ENCODE results near the gene POMT2. TPM values are rescaled to one million over a fixed set of nuclear protein-coding genes. Genes with fewer than 3 reads are reported as not detected.

Gene POMT2
- total RNA-seq, 2 donors from 2014 or later, result 9.7 to 11.5 TPM

DNA sequence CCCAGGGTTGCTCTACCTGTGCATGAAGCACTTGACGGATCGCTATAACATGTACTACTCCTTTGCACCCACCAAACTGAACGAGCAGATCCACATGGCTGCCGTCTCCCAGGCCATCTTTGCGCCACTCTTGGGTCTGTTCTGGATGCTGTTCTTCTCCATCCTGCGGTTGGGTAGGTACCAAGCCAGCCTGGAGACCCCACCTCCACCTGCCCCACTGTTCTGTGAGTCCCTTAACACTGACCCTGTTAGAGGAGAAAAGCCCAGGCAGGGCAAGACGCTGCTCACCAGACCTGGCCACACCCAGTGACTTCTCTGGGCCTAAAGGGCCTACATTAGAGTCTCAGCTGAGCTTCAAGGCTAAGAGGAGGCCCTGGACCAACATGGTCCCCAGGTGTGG is 71.4 kb downstream of the POMT2 start:
- Histone ChIP-seq H3K4me1 (no peaks in the 10 kb centered on the region), H3K36me3 (no peaks in the 10 kb centered on the region), H3K27ac (no peak overlapping the region), H3K9me3 (no peaks in the 10 kb centered on the region), H3K4me3 (no peak overlapping the region), H3K27me3 (no peaks in the 10 kb centered on the region)
- TF ChIP-seq, protein P1, sequence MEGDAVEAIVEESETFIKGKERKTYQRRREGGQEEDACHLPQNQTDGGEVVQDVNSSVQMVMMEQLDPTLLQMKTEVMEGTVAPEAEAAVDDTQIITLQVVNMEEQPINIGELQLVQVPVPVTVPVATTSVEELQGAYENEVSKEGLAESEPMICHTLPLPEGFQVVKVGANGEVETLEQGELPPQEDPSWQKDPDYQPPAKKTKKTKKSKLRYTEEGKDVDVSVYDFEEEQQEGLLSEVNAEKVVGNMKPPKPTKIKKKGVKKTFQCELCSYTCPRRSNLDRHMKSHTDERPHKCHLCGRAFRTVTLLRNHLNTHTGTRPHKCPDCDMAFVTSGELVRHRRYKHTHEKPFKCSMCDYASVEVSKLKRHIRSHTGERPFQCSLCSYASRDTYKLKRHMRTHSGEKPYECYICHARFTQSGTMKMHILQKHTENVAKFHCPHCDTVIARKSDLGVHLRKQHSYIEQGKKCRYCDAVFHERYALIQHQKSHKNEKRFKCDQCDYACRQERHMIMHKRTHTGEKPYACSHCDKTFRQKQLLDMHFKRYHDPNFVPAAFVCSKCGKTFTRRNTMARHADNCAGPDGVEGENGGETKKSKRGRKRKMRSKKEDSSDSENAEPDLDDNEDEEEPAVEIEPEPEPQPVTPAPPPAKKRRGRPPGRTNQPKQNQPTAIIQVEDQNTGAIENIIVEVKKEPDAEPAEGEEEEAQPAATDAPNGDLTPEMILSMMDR (IDR thresholded peaks at IDR 0.05), result no peak
- no peak for DNase-seq (ENCODE audit: low spot score)

DNA sequence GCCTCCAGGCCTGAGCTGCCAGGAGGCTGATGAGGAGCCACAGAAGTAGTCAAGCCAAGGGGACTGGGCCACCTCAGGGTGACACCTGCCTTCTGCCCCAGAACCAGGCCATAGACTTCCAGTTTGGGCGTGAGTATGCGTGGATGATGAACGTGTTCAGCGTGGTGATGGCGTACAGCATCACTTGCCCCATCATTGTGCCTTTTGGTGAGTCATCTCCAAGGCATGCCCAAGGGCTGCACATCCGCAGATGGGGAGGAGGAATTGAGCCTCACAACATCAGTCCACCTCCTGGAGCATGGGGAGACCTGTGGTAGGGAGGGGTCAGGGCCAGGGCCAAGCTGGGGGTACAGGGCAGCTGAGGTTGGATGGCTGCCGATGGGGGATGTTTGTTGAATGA is 72.0 kb downstream of the POMT2 start:
- no peaks in the 10 kb centered on the region for H3K36me3 ChIP-seq
- no peaks in the 10 kb centered on the region for H3K27me3 ChIP-seq
- H3K9me3 ChIP-seq, result no peaks in the 10 kb centered on the region
- no peak overlapping the region for H3K27ac ChIP-seq
- H3K4me3 ChIP-seq, result no peak overlapping the region
- H3K4me1 ChIP-seq, result no peaks in the 10 kb centered on the region
- TF ChIP-seq, protein P1 (IDR thresholded peaks at IDR 0.05), result no peak
- DNase-seq (ENCODE audit: low spot score), result no peak

DNA sequence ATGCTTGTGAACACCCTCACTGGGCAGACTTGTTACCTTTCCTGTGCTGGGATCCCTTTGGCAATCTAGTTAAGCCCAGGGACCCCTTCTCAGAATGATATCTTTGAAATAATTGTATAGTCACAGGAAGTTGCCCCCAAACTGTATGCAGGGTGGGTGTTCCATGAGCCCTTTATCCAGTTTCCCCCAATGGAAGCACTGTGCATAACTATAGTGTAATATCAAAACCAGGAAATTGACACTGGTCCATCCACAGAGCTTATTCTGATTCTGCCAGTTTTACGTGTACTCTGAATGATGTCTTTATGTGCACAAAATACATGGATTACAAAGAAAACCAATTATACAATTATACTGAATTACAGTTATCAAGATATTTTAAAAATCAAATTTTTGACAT is 73.9 kb downstream of the POMT2 start:
- DNase-seq (ENCODE audit: low spot score), result no peak
- no peaks in the 10 kb centered on the region for H3K4me1 ChIP-seq
- H3K27ac ChIP-seq, result no peak overlapping the region
- H3K4me3 ChIP-seq, result no peak overlapping the region
- TF ChIP-seq, protein P1 (IDR thresholded peaks at IDR 0.05), result no peak
- H3K27me3 ChIP-seq, result no peaks in the 10 kb centered on the region
- no peaks in the 10 kb centered on the region for H3K9me3 ChIP-seq
- H3K36me3 ChIP-seq, result no peaks in the 10 kb centered on the region

DNA sequence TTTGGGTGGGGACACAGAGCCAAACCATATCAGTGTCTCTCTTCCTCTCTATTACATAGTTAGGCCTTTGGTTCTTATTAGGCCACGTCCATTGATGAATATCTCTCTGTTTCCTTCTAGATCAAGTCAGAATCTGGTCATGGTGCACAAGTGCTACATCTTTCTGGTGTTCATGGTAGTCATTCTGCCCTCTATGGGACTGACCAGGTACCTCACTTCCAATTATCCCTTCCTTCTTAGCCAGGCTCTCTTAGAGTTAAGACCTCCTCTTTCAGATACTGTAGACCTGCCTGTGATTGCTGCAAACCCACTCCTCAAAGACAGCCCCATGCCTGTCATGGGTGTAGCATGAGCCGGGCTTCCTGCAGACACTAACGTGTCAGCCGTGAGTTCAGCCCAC is 74.9 kb downstream of the POMT2 start:
- Histone ChIP-seq H3K9me3 (no peaks in the 10 kb centered on the region), H3K4me1 (no peaks in the 10 kb centered on the region), H3K27me3 (no peaks in the 10 kb centered on the region), H3K4me3 (no peak overlapping the region), H3K36me3 (no peaks in the 10 kb centered on the region), H3K27ac (no peak overlapping the region)
- no peak for DNase-seq (ENCODE audit: low spot score)
- TF ChIP-seq, protein P1 (IDR thresholded peaks at IDR 0.05), result no peak

DNA sequence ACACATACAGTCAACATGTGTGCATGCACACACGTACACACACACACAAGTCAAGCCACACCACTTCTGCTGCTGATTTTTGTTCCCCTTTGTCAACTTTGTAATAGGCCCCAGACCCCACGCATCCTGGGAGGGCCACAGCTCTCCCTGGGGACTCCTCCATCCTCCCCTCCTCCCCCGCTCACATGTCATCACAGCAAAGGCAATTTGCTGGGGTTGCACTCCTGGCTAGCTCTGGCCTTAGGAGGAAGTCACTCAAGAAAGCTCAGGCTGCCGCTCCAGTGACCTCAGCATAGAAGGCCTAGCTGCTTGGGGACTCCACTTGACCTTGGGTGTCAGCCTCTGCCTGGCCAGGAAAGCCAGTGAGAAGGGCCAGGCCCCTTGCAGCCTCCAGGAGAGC is 76.8 kb downstream of the POMT2 start:
- no peaks in the 10 kb centered on the region for H3K9me3 ChIP-seq
- DNase-seq (ENCODE audit: low spot score), result no peak

DNA sequence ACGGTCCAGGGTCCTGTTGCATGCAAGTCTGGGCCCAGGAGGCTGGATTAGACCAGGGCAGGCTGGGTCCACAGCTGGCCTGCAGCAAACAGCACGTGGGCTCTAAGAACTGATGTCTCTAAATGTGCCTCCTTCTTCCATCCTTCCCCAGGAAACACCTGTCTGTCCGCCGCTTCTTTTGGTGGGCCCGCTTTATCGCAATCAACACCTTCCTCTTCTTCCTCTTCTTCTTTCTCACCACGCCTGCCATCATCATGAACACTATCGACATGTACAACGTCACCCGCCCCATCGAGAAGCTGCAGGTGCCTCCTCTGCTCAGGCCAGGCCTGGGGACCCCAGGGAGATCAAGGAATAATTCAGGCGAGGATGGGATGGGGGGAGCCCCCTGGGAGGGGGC is 77.9 kb downstream of the POMT2 start:
- DNase-seq (ENCODE audit: low spot score), result no peak
- no peaks in the 10 kb centered on the region for H3K27me3 ChIP-seq
- H3K4me3 ChIP-seq, result no peak overlapping the region
- H3K9me3 ChIP-seq, result no peaks in the 10 kb centered on the region
- H3K36me3 ChIP-seq, result no peaks in the 10 kb centered on the region
- no peaks in the 10 kb centered on the region for H3K4me1 ChIP-seq
- TF ChIP-seq, protein P1 (IDR thresholded peaks at IDR 0.05), result no peak
- no peak overlapping the region for H3K27ac ChIP-seq

More for the DNA sequence above, 76.8 kb downstream of the POMT2 start:
- H3K27ac ChIP-seq, result no peak overlapping the region
- no peaks in the 10 kb centered on the region for H3K27me3 ChIP-seq
- no peak overlapping the region for H3K4me3 ChIP-seq
- TF ChIP-seq, protein P1 (IDR thresholded peaks at IDR 0.05), result no peak
- H3K4me1 ChIP-seq, result no peaks in the 10 kb centered on the region
- no peaks in the 10 kb centered on the region for H3K36me3 ChIP-seq

All from right atrium auricular region (tissue), 2 donors.